Activated naive CD8-positive, alpha-beta T cell treated with anti-CD3 and anti-CD28 coated beads, Interleukin-2, amount 10 ng/mL, durations not matched to agents 7 days and 5 days (primary cell): ENCODE results near the gene CLEC19A. TPM values are rescaled to one million over a fixed set of nuclear protein-coding genes. Genes with fewer than 3 reads are reported as not detected.

ENCODE experiments used
- ATAC-seq: fragments of 150-1000 bp; cut with Tn5 transposase; one replicate; pipeline ENCODE4 v1.10.0; 2021; ENCODE audit warnings: low read depth, moderate library complexity
- POLR2A ChIA-PET: fragments of 350-600 bp; sonication (Branson Sonifier 250); formaldehyde crosslinking; loops from one replicate; lab custom pipeline; 2021; ENCODE audit warnings: antibody characterized with exemption; lab: Charles Lee
- DNase-seq: peaks from one replicate; pipeline ENCODE4 v3.0.0; 2021
- H3K27ac Mint-ChIP-seq: one replicate; pipeline ENCODE4 v1.8.0; 2022; ENCODE audit warnings: mild to moderate bottlenecking, mixed read lengths
- H3K27me3 Mint-ChIP-seq: one replicate; pipeline ENCODE4 v1.8.0; 2022; ENCODE audit warnings: mild to moderate bottlenecking, moderate library complexity, mixed read lengths
- H3K36me3 Mint-ChIP-seq: one replicate; pipeline ENCODE4 v1.8.0; 2021; ENCODE audit warnings: mild to moderate bottlenecking, mixed read lengths
- H3K4me1 Mint-ChIP-seq: one replicate; pipeline ENCODE4 v1.8.0; 2021; ENCODE audit warnings: mixed read lengths
- H3K4me3 Mint-ChIP-seq: one replicate; pipeline ENCODE4 v1.8.0; 2022; ENCODE audit warnings: mild to moderate bottlenecking, moderate library complexity, mixed read lengths
- H3K9me3 Mint-ChIP-seq: one replicate; pipeline ENCODE4 v1.8.0; 2021; ENCODE audit warnings: mixed read lengths
- total RNA-seq, 2 experiments: library from RNA; stranded (reverse); gene quantifications; one replicate each; pipeline ENCODE4 v1.2.3, GENCODE V29; 2021

The CLEC19A gene
- total RNA-seq, 2 experiments from 2014 or later, result not detected

DNA sequence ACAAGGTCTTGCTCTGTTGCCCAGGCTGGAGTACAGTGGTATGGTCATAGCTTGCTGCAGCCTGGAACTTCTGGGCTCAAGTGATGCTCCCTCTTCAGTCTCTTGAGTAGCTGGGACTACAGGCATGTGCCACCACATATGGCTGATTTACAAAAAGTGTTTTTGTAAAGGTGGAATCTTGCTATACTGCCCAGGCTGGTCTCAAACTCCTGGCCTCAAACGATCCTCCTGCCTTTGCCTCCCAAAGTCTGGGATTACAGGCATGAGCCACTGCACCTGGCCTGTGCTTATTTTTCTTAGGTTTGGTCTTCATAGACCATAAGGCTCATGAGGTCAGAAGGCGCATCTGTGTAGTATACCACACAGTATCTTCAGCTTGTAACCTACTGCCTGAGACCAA lies 5.3 kb downstream of the CLEC19A start:
- Mint-ChIP-seq H3K9me3 (peaks cover 5% of the 10 kb centered on the region), H3K4me1 (peaks cover 3% of the 10 kb centered on the region), H3K4me3 (no peak overlapping the region), H3K27me3 (peaks cover 5% of the 10 kb centered on the region), H3K27ac (no peak overlapping the region), H3K36me3 (no peaks in the 10 kb centered on the region)
- POLR2A ChIA-PET, result no interaction called here
- ATAC-seq (no peak), DNase-seq (no peak)

DNA sequence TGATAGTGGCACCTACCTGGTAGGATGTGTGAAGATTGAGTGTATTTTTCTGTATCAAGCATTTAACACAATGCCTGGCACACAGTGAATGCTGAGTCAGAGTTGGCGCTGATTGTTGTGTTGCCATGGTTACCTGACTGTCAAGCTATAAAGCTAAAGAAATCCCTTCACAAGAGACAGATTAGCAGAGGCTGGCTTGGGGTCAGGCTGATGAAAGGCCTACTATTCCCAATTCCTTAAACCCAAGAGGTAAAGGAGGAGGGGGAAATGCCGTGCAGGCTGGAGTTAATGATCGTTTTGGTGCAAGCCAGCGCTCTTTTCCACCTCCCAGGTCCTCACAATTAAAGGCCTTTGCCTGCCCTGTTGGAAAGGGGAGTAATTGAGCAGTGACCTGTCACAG lies 5.9 kb downstream of the CLEC19A start:
- ATAC-seq, result no peak

DNA sequence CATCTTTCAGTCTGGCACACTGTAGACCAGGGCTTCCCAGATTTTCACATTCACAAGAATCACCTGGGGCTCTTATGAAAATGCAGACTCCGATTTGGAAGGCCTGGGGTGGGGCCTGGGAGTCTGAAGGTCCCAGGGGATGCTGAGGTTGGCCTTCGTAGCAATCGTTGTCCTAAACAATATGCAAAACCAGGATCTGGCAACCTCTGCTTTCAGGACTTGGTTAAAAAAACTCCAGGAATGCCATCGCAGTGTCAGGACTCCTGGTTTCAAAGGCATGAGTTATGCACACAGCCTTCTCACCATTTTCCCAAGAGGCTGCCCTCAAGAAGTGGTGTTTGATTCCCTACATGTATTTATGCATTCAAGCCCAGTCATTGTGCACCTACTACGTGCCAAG lies 6.7 kb downstream of the CLEC19A start:
- no peak overlapping the region for H3K4me3 Mint-ChIP-seq
- no peak for DNase-seq
- ATAC-seq, result no peak
- H3K36me3 Mint-ChIP-seq, result no peaks in the 10 kb centered on the region
- H3K9me3 Mint-ChIP-seq, result peaks cover 5% of the 10 kb centered on the region
- peaks cover 3% of the 10 kb centered on the region for H3K4me1 Mint-ChIP-seq
- POLR2A ChIA-PET, result no interaction called here
- H3K27me3 Mint-ChIP-seq, result peaks cover 5% of the 10 kb centered on the region
- H3K27ac Mint-ChIP-seq, result no peak overlapping the region

More for the DNA sequence above, 5.9 kb downstream of the CLEC19A start:
- peaks cover 5% of the 10 kb centered on the region for H3K27me3 Mint-ChIP-seq
- H3K36me3 Mint-ChIP-seq, result no peaks in the 10 kb centered on the region
- peaks cover 5% of the 10 kb centered on the region for H3K9me3 Mint-ChIP-seq
- DNase-seq, result no peak
- peaks cover 3% of the 10 kb centered on the region for H3K4me1 Mint-ChIP-seq
- H3K4me3 Mint-ChIP-seq, result no peak overlapping the region
- POLR2A ChIA-PET, result no interaction called here
- H3K27ac Mint-ChIP-seq, result no peak overlapping the region

DNA sequence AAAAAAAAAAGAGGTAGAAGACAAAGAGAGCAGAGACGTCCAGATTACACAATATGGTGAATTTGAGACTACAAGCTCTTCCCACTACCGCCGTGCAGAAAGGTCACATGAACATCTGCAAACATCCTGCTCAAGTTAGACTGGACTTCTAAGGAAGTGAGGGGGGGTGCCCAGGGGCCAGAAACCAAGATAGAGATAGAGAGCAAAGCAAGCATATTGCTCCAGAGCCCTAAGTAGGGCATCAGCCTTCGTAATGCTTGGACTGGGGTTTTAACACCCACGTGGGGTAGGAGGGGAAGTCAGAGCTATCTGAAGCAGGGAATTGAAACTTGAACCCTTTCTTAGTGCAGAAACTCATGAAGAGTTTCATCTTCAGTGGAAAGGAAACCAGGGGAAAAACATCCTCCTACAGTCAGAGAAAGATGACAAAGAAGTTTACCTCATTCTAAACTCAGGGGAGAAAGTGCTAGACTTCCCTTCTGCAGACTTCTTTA lies 8.7 kb downstream of the CLEC19A start:
- POLR2A ChIA-PET, result no interaction called here
- Mint-ChIP-seq H3K9me3 (peaks cover 5% of the 10 kb centered on the region), H3K27ac (no peak overlapping the region), H3K36me3 (no peaks in the 10 kb centered on the region), H3K27me3 (peaks cover 5% of the 10 kb centered on the region), H3K4me3 (no peak overlapping the region), H3K4me1 (peaks cover 3% of the 10 kb centered on the region)
- DNase-seq (no peak), ATAC-seq (no peak)

DNA sequence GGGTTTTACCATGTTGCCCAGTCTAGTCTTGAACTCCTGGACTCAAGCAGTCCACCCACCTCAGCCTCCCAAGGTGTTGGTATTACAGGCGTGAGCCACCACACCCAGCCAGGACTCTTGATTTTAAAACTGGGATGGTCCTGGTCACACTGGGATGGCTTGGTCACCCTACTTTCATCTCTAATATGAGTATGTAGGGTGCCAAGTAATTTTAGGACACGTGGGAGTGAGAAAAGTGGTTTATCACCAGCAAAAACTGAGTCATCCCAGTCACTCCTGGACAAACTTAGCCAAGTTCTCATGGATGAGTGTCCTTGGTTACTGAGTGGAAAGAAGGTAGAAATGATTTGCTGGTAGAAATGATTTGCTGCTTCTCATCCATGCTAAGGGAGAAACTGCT lies 9.9 kb downstream of the CLEC19A start:
- H3K9me3 Mint-ChIP-seq, result peaks cover 8% of the 10 kb centered on the region
- no peak for DNase-seq
- H3K27me3 Mint-ChIP-seq, result peaks cover 7% of the 10 kb centered on the region
- no peak for ATAC-seq
- H3K36me3 Mint-ChIP-seq, result no peaks in the 10 kb centered on the region
- H3K27ac Mint-ChIP-seq, result no peak overlapping the region
- POLR2A ChIA-PET, result no interaction called here
- H3K4me1 Mint-ChIP-seq, result peaks cover 3% of the 10 kb centered on the region
- H3K4me3 Mint-ChIP-seq, result no peak overlapping the region

DNA sequence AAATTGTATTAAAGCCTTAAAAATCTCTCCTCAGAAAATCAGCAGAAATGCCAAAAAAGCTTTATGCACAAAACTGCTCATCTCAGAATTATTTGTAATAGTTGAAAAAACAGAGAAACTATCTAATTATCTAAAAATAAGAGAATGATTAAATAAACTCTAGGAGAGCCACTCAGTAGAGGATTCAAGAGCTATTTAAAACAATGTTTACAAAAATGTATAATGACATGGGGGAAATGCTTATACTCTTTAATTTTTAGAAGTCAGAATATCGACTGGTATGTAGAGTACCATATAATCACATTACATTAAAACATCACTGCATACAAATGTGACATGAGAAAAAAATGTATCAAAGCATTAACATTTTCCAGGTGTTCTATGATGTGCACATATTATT lies 11.9 kb downstream of the CLEC19A start:
- no peaks in the 10 kb centered on the region for H3K36me3 Mint-ChIP-seq
- peaks cover 8% of the 10 kb centered on the region for H3K9me3 Mint-ChIP-seq
- H3K27ac Mint-ChIP-seq, result no peak overlapping the region
- POLR2A ChIA-PET, result no interaction called here
- H3K27me3 Mint-ChIP-seq, result peaks cover 10% of the 10 kb centered on the region
- ATAC-seq (no peak), DNase-seq (no peak)
- H3K4me1 Mint-ChIP-seq, result peaks cover 3% of the 10 kb centered on the region
- H3K4me3 Mint-ChIP-seq, result no peak overlapping the region

DNA sequence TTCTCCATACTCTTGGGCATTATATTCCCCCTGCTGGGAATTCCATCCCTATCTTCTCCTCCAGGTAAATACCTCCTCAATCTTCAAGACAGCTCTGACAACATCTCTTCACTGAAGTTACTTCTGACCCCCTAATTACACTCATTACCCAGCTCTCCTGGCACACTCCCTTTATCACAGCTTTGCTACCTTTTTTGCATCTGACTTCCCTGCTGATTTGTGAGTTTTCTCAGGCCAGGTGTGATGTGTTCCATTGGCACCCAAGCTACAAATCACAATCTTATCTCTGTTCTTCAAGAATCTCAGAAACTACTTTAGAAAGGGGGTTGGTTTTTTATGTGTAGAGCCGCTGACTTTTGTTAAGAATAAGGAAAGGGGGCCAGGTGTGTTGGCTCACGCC lies 14.0 kb downstream of the CLEC19A start:
- no peaks in the 10 kb centered on the region for H3K4me1 Mint-ChIP-seq
- DNase-seq (no peak), ATAC-seq (no peak)
- no peaks in the 10 kb centered on the region for H3K36me3 Mint-ChIP-seq
- peaks cover 3% of the 10 kb centered on the region for H3K9me3 Mint-ChIP-seq
- H3K27me3 Mint-ChIP-seq, result peaks cover 9% of the 10 kb centered on the region
- POLR2A ChIA-PET, result no interaction called here
- no peak overlapping the region for H3K27ac Mint-ChIP-seq
- H3K4me3 Mint-ChIP-seq, result no peak overlapping the region

DNA sequence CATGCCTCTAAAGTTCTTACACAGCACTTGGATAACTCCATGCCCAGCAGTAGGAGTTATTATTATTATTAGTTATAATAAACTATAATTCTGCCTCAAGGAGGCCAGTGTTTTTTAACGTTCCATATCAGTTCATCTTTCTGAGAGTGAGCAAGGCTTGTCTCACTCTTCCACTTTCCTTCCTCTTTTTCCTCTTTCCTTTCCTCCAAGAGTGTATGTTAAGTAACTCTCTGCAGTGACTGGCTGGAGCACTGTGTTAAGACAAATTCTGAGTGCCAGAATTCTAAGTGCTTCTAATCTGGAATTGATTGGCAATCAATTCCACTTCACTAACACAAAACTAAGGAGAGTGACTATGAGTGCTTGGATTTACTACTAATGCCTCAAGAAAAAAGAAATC lies 16.4 kb downstream of the CLEC19A start:
- Mint-ChIP-seq H3K36me3 (no peaks in the 10 kb centered on the region), H3K27me3 (peaks cover 9% of the 10 kb centered on the region), H3K4me1 (no peaks in the 10 kb centered on the region), H3K4me3 (no peak overlapping the region), H3K27ac (no peak overlapping the region), H3K9me3 (peaks cover 3% of the 10 kb centered on the region)
- POLR2A ChIA-PET, result no interaction called here
- no peak for ATAC-seq
- no peak for DNase-seq

DNA sequence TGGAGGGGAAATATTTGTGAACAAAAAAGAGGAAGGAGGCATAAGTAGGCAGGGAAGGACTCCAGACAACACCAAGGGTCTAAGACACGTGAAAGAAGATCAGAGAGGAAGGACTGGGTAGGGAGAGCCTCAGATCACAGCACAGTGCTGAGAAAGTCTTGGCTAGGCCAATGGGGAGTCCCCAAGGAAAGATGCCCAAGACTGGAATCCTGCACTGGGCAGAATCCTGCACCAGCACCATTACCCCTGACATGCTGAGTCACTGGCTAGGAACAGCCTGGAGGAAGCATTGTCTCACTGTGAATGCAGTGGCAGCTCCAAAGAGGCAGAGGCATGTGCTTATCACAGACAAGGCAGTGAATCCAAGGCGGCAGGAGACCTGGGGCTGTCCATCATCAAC lies 19.2 kb downstream of the CLEC19A start:
- no peak overlapping the region for H3K27ac Mint-ChIP-seq
- ATAC-seq, result no peak
- H3K4me3 Mint-ChIP-seq, result no peak overlapping the region
- DNase-seq, result no peak
- no peaks in the 10 kb centered on the region for H3K4me1 Mint-ChIP-seq
- POLR2A ChIA-PET, result no interaction called here
- H3K36me3 Mint-ChIP-seq, result no peaks in the 10 kb centered on the region
- no peaks in the 10 kb centered on the region for H3K9me3 Mint-ChIP-seq
- peaks cover 9% of the 10 kb centered on the region for H3K27me3 Mint-ChIP-seq

DNA sequence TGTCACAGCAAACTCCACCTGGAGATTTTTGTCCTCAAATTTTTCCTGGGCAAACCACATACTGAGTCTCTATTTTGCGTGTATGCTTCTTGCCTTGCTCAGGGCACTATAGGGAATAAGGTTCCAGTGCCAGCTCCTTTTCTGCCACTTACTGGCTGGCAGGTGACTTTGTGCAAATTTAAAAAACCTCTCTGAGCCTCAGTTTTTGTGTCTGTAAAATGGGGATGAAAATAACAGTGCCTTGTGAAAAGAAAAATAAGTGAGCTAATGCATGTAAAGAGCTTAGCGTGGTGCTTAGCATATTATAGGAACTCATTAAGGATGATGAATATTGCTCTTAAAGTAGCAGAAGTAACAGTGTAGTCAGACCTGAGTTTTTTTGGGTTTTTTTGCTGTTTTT lies 19.9 kb downstream of the CLEC19A start:
- POLR2A ChIA-PET, result no interaction called here
- no peak for ATAC-seq
- Mint-ChIP-seq H3K4me3 (no peak overlapping the region), H3K4me1 (no peaks in the 10 kb centered on the region), H3K9me3 (no peaks in the 10 kb centered on the region), H3K27me3 (peaks cover 6% of the 10 kb centered on the region), H3K36me3 (no peaks in the 10 kb centered on the region), H3K27ac (no peak overlapping the region)
- no peak for DNase-seq

DNA sequence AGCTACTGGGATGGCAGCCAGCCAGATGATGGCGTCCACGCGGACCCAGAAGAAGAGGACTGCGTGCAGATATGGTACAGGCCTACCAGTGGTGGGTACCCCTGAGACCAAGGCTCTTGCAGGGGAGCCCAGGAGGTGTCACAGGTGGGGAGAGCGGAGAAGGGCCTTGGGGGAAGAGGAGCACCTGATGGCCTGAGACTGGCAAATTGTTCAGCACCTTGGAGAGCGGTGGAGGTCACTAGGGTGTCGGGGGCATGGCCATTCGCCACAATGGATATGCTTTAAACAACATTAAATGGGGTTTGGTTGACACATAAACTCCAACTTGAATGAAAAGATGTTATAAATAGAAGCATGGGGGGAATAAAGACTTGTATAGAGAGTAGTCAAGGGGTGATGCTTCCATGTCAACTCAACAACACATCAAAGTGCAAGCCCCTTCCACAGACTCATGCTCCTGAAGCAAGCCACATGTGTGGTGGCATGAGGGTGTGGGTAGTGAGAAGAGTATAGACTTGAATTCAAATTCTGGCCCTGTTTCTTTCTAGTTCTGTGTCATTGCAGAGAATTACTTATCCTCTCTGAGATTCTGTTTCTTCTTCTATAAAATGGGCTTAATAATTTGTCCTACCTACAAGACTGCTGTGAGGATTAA lies 22.2 kb downstream of the CLEC19A start:
- ATAC-seq (no peak), DNase-seq (no peak)
- POLR2A ChIA-PET, result no interaction called here
- Mint-ChIP-seq H3K36me3 (no peaks in the 10 kb centered on the region), H3K27ac (no peak overlapping the region), H3K27me3 (peaks cover 4% of the 10 kb centered on the region), H3K4me1 (no peaks in the 10 kb centered on the region), H3K4me3 (no peak overlapping the region), H3K9me3 (no peaks in the 10 kb centered on the region)

DNA sequence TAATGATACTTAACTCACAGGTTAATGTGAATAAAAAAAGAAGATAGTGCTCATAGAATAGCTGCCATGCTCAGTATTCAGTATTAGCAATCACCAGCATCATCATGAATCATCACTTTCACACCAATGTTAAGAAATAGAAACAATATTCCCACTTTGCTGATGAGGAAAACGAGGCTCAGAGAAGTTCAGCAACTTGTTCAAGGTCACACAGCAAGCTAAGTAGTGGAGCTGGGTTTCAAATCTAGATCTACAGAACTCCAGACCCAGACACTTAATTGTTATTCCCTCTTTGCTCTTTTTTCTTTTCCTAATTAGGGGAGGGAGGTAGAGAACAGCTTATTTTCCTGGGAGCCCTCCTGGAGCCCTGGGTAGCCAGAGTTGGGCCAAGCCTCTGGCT lies 22.9 kb downstream of the CLEC19A start:
- peaks cover 4% of the 10 kb centered on the region for H3K27me3 Mint-ChIP-seq
- no peak for DNase-seq
- H3K36me3 Mint-ChIP-seq, result no peaks in the 10 kb centered on the region
- no peaks in the 10 kb centered on the region for H3K4me1 Mint-ChIP-seq
- no peak overlapping the region for H3K4me3 Mint-ChIP-seq
- POLR2A ChIA-PET, result no interaction called here
- ATAC-seq, result no peak
- H3K9me3 Mint-ChIP-seq, result no peaks in the 10 kb centered on the region
- no peak overlapping the region for H3K27ac Mint-ChIP-seq

DNA sequence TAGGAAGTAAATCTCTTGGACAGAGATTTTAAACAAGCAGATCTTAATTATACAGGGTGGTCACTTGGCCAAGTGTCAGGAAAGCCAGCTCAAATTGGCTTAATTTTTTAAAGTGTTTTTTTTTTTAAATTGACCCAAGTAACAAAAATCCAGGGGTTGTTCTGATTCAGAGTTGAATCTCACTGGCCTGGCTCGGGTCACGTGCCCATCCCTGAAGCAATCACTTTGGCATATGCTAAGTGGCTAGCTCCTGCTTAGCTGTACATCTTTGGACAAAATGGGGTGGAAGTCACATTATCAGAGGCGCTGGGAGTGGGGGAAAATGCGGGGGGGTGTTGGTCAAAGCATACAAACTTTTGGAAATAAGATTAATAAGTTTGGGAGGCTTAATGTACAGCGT lies 23.6 kb downstream of the CLEC19A start:
- H3K9me3 Mint-ChIP-seq, result no peaks in the 10 kb centered on the region
- ATAC-seq, result no peak
- DNase-seq, result no peak
- POLR2A ChIA-PET, result no interaction called here
- H3K27ac Mint-ChIP-seq, result no peak overlapping the region
- no peaks in the 10 kb centered on the region for H3K4me1 Mint-ChIP-seq
- no peak overlapping the region for H3K4me3 Mint-ChIP-seq
- H3K27me3 Mint-ChIP-seq, result peaks cover 3% of the 10 kb centered on the region
- no peaks in the 10 kb centered on the region for H3K36me3 Mint-ChIP-seq

DNA sequence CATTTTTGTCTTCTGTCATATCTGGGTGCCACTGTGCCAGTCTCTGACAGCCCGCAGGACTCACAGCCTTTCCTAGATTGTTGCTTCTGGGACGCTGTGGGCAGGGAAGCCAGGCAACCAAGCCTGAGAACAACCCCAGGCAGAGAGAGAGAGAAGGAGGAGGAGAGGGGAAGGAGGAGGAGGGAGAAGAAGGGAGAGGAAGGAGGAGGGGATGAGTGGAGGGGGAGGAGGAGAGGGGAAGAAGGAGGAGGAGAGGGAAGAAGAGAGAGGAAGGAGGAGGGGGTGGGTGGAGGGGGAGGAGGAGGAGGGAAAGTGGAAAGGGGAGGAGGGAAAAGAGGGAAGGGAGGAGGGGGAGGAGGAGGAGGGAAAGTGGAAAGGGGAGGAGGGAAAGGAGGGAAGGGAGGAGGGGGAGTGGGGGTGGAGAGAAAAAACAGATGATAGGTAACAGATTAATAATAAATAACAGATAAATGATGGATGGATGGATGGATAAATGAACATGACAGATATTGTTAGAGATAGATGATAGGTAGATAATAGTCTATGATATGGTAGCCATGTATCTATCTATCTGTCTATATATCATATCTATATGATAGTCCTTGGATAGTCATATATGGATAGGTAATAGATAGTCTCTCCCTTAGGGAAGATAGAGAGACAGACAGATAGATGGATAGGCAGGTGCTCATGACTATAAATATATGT lies 29.3 kb downstream of the CLEC19A start:
- no peak overlapping the region for H3K4me3 Mint-ChIP-seq
- no peak for DNase-seq
- ATAC-seq, result no peak
- peaks cover 2% of the 10 kb centered on the region for H3K27me3 Mint-ChIP-seq
- no peaks in the 10 kb centered on the region for H3K36me3 Mint-ChIP-seq
- POLR2A ChIA-PET, result no interaction called here
- no peaks in the 10 kb centered on the region for H3K4me1 Mint-ChIP-seq
- H3K9me3 Mint-ChIP-seq, result no peaks in the 10 kb centered on the region
- H3K27ac Mint-ChIP-seq, result no peak overlapping the region
